NB4 (cell line): Measurements from ENCODE around the gene GPR108.

Experiments used
- CTCF ChIP-seq: IDR thresholded peaks from one replicate; pipeline ENCODE4 v1.5.1; 2012; ENCODE audit warnings: low read depth, low read length
- POLR2A ChIP-seq: IDR thresholded peaks from 2 replicates; pipeline ENCODE4 v1.6.1; 2011; ENCODE audit warnings: mild to moderate bottlenecking; ENCODE audit not compliant: insufficient read length; ENCODE audit errors: extremely low read depth

- TF ChIP-seq CTCF (no peak), POLR2A (no peak)
These were observed 30.8 kb downstream of the GPR108 start for GRCh38 chr19:6706633-6706958.
